Cortex of kidney (tissue), 1 donor: ENCODE results near the gene TFCP2L1.
"Not testable (repeated sequence)": the region's sequence is repeated elsewhere in the genome, so short reads cannot be mapped to it uniquely, and the experiment has no call there.

Experiments
- DNase-seq: peaks from one replicate; lab custom pipeline; 2025; lab: John Stamatoyannopoulos, UW

Gene TFCP2L1

GRCh38 chr2:121242175-121242875, 42.7 kb downstream of the TFCP2L1 start:
- no peak for DNase-seq

- DNase-seq = no peak
Observed at GRCh38 chr2:121241466-121241865, 43.5 kb downstream of the TFCP2L1 start.

- no peak for DNase-seq
Observed at GRCh38 chr2:121240436-121240835, 44.6 kb downstream of the TFCP2L1 start.

- no peak for DNase-seq
Observed at GRCh38 chr2:121239969-121240368, 45.0 kb downstream of the TFCP2L1 start.

- no peak for DNase-seq
Observed at GRCh38 chr2:121239471-121239870, 45.5 kb downstream of the TFCP2L1 start.

GRCh38 chr2:121238828-121239227, 46.2 kb downstream of the TFCP2L1 start:
- no peak for DNase-seq

- DNase-seq = no peak
Observed at GRCh38 chr2:121237980-121238665, 46.9 kb downstream of the TFCP2L1 start.

GRCh38 chr2:121237336-121237979, 47.5 kb downstream of the TFCP2L1 start:
- no peak for DNase-seq

- no peak for DNase-seq
Observed at GRCh38 chr2:121236650-121237180, 48.3 kb downstream of the TFCP2L1 start.

GRCh38 chr2:121236101-121236640, 48.8 kb downstream of the TFCP2L1 start:
- DNase-seq = no peak

GRCh38 chr2:121235542-121235941, 49.5 kb downstream of the TFCP2L1 start:
- no peak for DNase-seq

GRCh38 chr2:121234791-121235190, 50.2 kb downstream of the TFCP2L1 start:
- DNase-seq = no peak

GRCh38 chr2:121234144-121234543, 50.9 kb downstream of the TFCP2L1 start:
- no peak for DNase-seq

GRCh38 chr2:121233486-121234110, 51.4 kb downstream of the TFCP2L1 start:
- no peak for DNase-seq

GRCh38 chr2:121232626-121233265, 52.3 kb downstream of the TFCP2L1 start:
- no peak for DNase-seq

- no peak for DNase-seq
Observed at GRCh38 chr2:121231385-121232000, 53.5 kb downstream of the TFCP2L1 start.

GRCh38 chr2:121228521-121228920, 56.5 kb downstream of the TFCP2L1 start:
- DNase-seq = no peak

- DNase-seq = not testable (repeated sequence)
Observed at GRCh38 chr2:121227381-121228144, 57.4 kb downstream of the TFCP2L1 start.

GRCh38 chr2:121225681-121226080, 59.3 kb downstream of the TFCP2L1 start:
- DNase-seq = not testable (repeated sequence)

GRCh38 chr2:121220995-121221394, 64.0 kb downstream of the TFCP2L1 start:
- no peak for DNase-seq
